ENCODE measurements around the gene SPAG8.

SPAG8 gene

DNA sequence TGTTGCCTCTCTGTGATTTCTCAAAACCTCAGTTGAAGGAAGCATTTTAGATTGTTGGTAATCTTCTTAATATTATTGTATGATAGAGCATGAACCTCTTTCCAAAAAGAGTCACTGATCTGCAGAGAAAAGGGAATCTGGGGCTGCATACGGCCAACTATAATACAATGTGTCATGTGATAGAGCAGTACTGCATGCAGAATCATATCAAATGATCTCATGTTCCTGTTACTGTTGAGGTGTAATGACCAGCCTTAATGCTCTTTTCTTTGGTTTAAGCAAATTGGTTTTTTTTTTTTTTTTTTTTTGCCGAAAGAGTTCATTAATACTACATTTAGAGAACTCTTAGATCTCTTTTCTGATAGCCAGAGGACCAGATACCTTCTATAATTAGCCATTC lies 45.1 kb downstream of the SPAG8 start:
- Histone ChIP-seq H3K4me3 (ENCODE audit: low read length) (no peak overlapping the region), H3K9ac (ENCODE audit: low read depth, low read length) (no peak overlapping the region)
- 92% methylated on average over 1 of the region's 2 CpGs for WGBS

GRCh38 chr9:35763803-35764202 lies 48.3 kb downstream of the SPAG8 start:
- H3K4me3 ChIP-seq (ENCODE audit: low read length) = no peak overlapping the region
- no peaks in the 10 kb centered on the region for H3K9me3 ChIP-seq (ENCODE audit: insufficient read depth, low read depth, low read length)
- 92% methylated on average over 1 of the region's 1 CpG for WGBS
- H3K9ac ChIP-seq (ENCODE audit: low read depth, low read length) = no peak overlapping the region
- H3K4me1 ChIP-seq (ENCODE audit: insufficient read depth, low read length) = peaks cover 5% of the 10 kb centered on the region; the same call in 1 of the 2 replicates
- no peak overlapping the region for H3K27ac ChIP-seq (ENCODE audit: low read depth, low read length)
- no peaks in the 10 kb centered on the region for H3K27me3 ChIP-seq (ENCODE audit: insufficient read depth, low read length)
- H3K36me3 ChIP-seq (ENCODE audit: insufficient read depth, low read length) = no peaks in the 10 kb centered on the region

More for the DNA sequence above, 45.1 kb downstream of the SPAG8 start:
- no peaks in the 10 kb centered on the region for H3K27me3 ChIP-seq (ENCODE audit: insufficient read depth, low read length)
- peaks cover 5% of the 10 kb centered on the region; the same call in 1 of the 2 replicates for H3K4me1 ChIP-seq (ENCODE audit: insufficient read depth, low read length)
- no peak overlapping the region for H3K27ac ChIP-seq (ENCODE audit: low read depth, low read length)
- H3K9me3 ChIP-seq (ENCODE audit: insufficient read depth, low read depth, low read length) = no peaks in the 10 kb centered on the region
- no peaks in the 10 kb centered on the region for H3K36me3 ChIP-seq (ENCODE audit: insufficient read depth, low read length)

DNA sequence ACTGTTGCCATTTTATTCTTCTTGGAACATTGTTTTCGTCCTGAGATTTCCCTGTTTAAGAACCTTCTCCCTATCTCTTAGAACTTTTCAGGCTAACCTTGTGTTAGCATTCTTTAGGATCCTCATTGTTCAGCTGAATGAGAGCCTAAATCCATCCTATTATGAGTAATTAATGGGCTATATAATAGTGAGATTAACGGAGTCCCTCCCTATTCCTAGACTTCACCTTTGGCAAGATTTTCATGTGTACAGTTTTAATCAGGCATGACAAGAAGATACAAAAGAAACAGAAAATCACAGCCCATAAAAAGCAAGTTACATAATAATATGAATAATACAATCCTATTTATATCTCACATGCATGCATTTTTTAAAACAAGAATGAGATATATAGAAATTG lies 48.9 kb downstream of the SPAG8 start:
- H3K9ac ChIP-seq (ENCODE audit: low read depth, low read length) = no peak overlapping the region
- H3K4me1 ChIP-seq (ENCODE audit: insufficient read depth, low read length) = peaks cover 9% of the 10 kb centered on the region; the same call in 1 of the 2 replicates
- H3K27ac ChIP-seq (ENCODE audit: low read depth, low read length) = no peak overlapping the region
- 86% methylated on average over 1 of the region's 2 CpGs for WGBS
- no peak overlapping the region for H3K4me3 ChIP-seq (ENCODE audit: low read length)
- H3K9me3 ChIP-seq (ENCODE audit: insufficient read depth, low read depth, low read length) = no peaks in the 10 kb centered on the region
- no peaks in the 10 kb centered on the region for H3K27me3 ChIP-seq (ENCODE audit: insufficient read depth, low read length)
- no peaks in the 10 kb centered on the region for H3K36me3 ChIP-seq (ENCODE audit: insufficient read depth, low read length)

DNA sequence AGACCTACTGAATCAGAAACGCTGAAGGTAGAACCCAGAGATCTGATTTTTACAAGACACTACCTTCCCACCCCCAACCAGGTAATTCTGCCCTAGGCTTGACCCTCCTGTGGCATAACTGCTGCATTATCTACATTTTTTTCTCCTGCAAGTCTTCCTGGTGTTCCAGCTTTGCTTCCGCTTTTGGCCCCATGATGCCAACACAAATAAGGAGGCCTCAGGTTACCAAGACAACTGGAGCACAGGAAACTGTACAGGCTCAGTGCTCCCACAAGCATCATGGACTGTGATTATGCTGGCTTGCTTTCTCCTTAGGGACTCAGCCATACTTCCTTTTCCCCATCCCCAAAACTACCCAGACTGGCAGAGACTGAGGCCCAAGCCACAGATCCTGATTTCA lies 51.4 kb downstream of the SPAG8 start:
- H3K27me3 ChIP-seq (ENCODE audit: insufficient read depth, low read length) = no peaks in the 10 kb centered on the region
- 93% methylated on average over 2 of the region's 2 CpGs for WGBS
- no peaks in the 10 kb centered on the region for H3K9me3 ChIP-seq (ENCODE audit: insufficient read depth, low read depth, low read length)
- H3K4me3 ChIP-seq (ENCODE audit: low read length) = no peak overlapping the region
- no peaks in the 10 kb centered on the region for H3K36me3 ChIP-seq (ENCODE audit: insufficient read depth, low read length)
- no peak overlapping the region for H3K9ac ChIP-seq (ENCODE audit: low read depth, low read length)
- peaks cover 16% of the 10 kb centered on the region; the same call in 1 of the 2 replicates for H3K4me1 ChIP-seq (ENCODE audit: insufficient read depth, low read length)
- no peak overlapping the region for H3K27ac ChIP-seq (ENCODE audit: low read depth, low read length)

DNA sequence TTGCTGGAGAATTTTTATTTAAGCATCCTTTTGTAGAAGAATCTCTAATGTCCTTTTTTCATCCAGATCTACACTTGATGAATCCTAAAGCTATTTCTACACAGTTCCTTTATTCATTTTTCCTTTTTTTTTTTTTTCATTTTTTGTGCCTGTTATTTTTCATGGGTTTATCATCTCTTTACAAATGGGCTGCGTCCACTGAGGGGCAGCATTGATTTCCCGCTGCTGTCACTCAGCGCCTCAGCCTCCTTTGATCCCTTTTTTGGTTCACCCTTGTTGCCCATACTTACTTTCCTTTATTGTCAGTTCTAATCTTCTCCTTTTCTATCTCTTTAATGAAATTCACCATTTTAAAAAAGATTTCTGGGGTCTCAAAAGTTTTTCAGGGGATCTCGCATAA lies 52.3 kb downstream of the SPAG8 start:
- Histone ChIP-seq H3K9me3 (ENCODE audit: insufficient read depth, low read depth, low read length) (no peaks in the 10 kb centered on the region), H3K4me1 (ENCODE audit: insufficient read depth, low read length) (peaks cover 16% of the 10 kb centered on the region; the same call in 1 of the 2 replicates), H3K27me3 (ENCODE audit: insufficient read depth, low read length) (no peaks in the 10 kb centered on the region), H3K36me3 (ENCODE audit: insufficient read depth, low read length) (no peaks in the 10 kb centered on the region), H3K4me3 (ENCODE audit: low read length) (no peak overlapping the region), H3K27ac (ENCODE audit: low read depth, low read length) (no peak overlapping the region), H3K9ac (ENCODE audit: low read depth, low read length) (no peak overlapping the region)
- 85% methylated on average over 4 of the region's 4 CpGs for WGBS
